GM19395 (cell line): ENCODE measurements around the gene AGBL5.
A peak's percentile ranks its signal among the peaks of the same experiment; 100 is the strongest.

ENCODE experiments used
- ATAC-seq: cut with Tn5 transposase; IDR thresholded peaks from one replicate; pipeline ENCODE4 v1.9.1; 2021; ENCODE audit warnings: mild to moderate bottlenecking, moderate library complexity; ENCODE audit not compliant: unreplicated experiment

Gene AGBL5

DNA sequence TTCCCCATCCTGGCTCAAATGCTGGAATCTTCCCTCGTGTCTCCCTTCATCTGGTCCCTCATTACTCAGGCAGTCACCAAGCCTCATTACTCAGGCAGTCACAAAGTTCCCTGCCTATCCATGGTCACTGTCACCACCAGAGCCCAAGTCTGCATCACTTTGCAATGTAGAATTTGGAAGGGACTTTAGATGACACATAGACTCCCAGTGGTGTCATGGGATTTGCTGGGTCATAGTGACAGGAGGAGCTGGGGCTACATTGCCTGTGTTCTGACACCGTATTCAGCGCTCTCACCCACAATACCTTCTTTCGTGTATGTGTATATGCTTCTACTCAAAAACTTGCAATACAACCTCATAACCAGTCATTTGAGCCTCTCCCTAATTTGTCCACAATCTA is 24.9 kb downstream of the AGBL5 start:
- ATAC-seq: no peak

DNA sequence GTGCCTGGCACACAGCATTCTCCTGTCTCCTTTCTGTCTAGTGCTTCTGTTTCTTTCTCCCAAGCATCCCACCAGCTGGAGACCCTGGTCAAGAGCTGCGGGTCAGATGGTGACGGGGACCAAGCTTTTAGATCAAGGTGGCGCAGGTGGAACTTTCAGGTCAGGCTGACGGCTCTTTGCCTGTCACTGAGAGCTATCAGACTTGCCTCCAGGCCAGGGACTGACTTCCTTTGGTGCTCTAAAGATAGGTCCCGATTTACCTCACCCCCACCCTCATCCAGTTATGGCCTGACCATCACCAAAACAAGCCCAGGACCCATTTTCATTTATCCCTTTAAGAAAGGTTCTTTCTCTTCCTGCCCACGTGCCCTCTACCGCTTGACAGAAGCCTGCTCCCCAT is 25.8 kb downstream of the AGBL5 start:
- no peak for ATAC-seq

DNA sequence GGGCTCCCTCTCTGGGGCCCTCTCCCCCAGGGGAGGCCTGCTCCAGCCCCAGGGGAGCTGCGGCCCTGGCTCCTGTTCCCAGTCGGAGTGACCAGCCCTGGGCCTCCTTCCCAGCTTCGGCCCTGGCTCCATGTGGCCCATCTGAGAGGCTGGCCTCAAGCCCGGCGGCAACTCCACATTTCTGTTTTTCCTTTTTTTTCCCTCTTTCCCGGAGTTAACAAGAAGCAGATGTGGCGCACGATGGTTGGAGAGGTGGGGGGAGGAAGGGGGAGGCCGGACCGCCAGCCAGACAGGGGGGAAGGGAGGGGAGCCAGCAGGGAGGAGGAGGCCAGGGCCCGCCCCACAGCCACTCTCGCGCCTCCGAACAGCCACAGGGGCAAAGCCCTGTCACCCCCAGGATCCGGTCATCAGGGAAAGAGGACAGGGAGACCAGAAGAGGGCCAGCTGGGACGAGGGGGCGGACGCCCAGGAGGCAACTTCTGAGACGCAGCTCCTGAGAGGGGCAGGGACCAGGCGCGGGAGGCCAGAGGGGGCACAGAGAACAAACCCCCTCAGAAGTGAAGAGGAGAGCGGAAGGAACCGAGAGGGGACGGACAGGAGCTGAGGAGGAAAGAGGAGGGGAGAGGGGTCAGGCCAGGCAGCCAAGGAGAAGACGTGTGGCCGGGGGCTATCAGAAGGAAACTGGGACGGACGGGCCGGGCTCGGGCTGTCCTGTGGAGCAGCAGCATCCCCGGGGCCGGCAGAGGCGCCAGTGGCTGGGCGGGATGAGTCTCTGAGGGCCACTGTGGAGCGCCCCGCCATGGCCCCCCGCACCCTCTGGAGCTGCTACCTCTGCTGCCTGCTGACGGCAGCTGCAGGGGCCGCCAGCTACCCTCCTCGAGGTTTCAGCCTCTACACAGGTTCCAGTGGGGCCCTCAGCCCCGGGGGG is 27.1 kb downstream of the AGBL5 start, which contains the start of gene EMILIN1:
Gene EMILIN1 (plus strand): TSS at position 349 of the 928 bp plus-strand sequence. CDS start 451 bp downstream, at position 800.
- no peak for ATAC-seq

DNA sequence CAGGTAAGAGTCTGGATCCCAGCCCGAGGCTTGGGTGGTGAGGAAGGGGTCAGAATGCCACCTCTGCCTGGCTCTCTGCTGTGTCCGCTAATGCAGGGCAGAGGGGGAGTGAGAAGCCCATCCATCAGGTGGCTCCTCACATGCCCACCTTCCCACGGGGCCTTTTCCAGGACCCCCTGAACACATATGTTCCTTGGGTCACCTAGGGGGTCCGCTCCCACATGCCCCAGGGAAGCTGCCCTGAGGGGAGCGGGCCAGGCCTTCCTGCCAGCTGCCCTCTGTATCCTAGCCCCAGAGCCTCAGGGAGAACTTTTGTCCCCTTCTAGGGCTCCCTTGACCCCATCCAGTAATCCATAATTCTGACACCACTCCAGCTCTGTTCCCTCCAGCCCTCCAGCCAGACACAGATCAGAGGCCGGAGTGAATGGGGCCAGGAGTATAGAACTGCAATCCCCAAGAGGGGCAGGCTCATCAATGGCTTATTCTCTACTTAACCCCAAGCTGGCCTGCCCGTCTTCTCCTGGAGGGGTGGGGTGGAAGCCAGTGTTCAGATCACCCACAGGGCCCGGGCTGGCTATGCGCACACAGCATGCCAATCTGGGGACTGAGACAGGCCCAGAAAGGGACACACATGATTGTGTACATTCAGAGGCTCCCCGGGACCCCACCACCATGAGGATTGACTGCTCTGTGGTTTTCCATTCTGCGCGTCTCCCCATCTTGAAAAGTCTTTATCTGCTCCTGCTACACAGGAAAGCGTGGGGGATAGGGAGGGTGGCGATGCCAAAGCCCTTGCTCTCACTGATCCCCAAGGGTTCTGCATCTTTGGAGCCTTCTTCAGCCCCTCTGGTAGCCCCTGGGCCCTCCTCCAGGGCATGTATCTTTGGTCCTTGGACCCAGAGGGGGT is 28.0 kb downstream of the AGBL5 start:
- ATAC-seq: no peak

DNA sequence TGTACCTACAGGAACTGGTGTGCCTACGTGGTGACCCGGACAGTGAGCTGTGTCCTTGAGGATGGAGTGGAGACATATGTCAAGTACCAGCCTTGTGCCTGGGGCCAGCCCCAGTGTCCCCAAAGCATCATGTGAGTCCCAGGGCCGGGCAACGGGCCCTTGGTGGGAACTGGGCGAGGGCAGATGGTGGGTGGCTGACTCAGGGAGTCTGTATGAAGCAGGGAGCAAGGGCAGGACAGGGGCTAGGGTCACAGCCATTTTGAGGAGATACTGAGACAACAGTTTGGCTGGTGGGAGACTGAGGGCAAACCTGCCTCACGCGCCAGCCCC is 28.6 kb downstream of the AGBL5 start:
- no peak for ATAC-seq

DNA sequence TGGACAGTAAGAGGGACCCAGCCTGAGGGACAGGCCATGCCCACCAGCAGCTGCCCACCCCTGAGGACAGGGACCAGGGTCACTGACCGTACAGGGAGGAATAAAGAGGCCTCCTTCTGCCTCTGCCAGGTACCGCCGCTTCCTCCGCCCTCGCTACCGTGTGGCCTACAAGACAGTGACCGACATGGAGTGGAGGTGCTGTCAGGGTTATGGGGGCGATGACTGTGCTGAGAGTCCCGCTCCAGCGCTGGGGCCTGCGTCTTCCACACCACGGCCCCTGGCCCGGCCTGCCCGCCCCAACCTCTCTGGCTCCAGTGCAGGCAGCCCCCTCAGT is 29.1 kb downstream of the AGBL5 start:
- ATAC-seq: no peak

DNA sequence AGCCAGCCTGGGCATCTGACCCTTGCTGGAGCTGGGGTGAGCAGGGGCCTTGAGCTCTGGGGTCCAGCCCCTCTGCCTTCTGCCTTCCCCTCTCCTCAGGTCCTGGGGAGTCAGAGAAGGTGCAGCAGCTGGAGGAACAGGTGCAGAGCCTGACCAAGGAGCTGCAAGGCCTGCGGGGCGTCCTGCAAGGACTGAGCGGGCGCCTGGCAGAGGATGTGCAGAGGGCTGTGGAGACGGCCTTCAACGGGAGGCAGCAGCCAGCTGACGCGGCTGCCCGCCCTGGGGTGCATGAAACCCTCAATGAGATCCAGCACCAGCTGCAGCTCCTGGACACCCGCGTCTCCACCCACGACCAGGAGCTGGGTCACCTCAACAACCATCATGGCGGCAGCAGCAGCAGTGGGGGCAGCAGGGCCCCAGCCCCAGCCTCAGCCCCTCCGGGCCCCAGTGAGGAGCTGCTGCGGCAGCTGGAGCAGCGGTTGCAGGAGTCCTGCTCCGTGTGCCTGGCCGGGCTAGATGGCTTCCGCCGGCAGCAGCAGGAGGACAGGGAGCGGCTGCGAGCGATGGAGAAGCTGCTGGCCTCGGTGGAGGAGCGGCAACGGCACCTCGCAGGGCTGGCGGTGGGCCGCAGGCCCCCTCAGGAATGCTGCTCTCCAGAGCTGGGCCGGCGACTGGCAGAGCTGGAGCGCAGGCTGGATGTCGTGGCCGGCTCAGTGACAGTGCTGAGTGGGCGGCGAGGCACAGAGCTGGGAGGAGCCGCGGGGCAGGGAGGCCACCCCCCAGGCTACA is 30.7 kb downstream of the AGBL5 start:
- ATAC-seq: no peak

DNA sequence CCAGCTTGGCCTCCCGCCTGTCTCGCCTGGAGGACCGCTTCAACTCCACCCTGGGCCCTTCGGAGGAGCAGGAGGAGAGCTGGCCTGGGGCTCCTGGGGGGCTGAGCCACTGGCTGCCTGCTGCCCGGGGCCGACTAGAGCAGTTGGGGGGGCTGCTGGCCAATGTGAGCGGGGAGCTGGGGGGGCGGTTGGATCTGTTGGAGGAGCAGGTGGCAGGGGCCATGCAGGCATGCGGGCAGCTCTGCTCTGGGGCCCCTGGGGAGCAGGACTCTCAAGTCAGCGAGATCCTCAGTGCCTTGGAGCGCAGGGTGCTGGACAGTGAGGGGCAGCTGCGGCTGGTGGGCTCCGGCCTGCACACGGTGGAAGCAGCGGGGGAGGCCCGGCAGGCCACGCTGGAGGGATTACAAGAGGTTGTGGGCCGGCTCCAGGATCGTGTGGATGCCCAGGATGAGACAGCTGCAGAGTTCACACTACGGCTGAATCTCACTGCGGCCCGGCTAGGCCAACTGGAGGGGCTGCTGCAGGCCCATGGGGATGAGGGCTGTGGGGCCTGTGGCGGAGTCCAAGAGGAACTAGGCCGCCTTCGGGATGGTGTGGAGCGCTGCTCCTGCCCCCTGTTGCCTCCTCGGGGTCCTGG is 31.4 kb downstream of the AGBL5 start:
- ATAC-seq: no peak

DNA sequence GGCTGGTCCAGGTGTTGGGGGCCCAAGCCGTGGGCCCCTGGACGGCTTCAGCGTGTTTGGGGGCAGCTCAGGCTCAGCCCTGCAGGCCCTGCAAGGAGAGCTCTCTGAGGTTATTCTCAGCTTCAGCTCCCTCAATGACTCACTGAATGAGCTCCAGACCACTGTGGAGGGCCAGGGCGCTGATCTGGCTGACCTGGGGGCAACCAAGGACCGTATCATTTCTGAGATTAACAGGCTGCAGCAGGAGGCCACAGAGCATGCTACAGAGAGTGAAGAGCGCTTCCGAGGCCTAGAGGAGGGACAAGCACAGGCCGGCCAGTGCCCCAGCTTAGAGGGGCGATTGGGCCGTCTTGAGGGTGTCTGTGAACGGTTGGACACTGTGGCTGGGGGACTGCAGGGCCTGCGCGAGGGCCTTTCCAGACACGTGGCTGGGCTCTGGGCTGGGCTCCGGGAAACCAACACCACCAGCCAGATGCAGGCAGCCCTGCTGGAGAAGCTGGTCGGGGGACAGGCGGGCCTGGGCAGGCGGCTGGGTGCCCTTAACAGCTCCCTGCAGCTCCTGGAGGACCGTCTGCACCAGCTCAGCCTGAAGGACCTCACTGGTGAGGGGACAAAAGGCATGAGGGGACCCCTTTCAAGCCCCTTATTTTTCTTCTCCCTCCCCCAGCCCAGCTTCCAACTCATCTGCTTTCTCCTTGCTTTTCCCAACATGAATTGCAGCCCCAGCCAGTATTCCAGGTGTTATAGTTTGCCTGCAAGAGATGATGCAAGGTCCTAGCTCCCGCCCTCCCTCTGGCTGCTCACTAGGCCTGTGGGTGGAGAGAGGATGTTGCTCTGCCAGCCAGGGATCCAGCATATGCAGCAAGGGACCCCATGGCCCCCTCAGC is 32.2 kb downstream of the AGBL5 start:
- ATAC-seq: no peak

DNA sequence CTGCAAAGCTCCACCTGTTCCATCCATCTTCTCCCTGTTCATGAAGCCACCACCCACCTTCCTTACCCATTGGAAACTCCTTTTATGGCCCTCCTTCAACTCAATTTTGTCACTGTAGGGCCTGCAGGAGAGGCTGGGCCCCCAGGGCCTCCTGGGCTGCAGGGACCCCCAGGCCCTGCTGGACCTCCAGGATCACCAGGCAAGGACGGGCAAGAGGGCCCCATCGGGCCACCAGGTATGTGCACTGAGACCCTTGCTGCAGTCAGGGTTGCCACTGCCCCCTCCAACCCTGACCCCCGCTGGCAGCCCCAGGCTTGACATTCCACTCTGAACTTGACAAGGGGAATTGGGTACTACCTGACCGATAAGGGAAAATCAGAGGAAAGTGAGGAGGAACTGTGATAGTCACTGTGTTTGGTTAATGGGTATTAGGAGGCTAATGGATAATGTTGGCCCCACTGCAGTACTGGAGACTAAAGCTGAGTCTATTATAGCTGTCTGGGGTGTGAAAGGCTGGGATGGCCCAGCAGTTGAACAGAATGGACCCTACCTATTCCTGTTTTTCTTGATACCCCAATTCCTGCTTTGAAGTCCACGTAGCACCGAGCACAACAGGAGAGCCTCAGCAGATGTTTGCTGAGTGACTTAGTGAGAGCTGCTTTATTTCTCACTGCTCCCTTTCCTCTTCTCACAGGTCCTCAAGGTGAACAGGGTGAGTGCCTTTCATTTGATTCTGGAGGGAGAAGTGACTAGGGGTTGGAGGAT is 33.0 kb downstream of the AGBL5 start:
- ATAC-seq: no peak

DNA sequence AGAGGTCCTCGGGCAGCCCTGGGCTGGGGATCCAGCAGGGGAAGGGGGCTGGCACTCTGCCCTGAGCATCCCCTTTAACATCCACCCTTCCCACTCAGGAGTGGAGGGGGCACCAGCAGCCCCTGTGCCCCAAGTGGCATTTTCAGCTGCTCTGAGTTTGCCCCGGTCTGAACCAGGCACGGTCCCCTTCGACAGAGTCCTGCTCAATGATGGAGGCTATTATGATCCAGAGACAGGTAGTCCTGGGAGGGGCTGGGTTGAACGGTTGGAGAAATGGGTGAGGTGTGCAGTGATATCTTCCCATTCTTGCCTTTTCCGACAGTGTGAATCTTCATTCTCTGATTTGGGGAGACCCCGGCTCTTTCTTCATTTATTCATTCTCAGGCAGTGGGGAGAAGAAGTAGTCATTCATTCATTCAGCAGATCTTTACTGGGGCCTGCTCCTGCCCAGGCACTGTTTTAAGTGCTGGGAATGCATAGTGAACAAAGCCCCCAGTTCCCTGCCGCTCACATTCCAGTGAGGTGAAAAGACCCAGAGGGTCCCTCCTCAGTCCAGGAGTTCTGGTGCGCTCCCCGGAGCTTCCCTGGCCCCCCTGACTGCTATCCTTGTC is 33.7 kb downstream of the AGBL5 start:
- no peak for ATAC-seq

DNA sequence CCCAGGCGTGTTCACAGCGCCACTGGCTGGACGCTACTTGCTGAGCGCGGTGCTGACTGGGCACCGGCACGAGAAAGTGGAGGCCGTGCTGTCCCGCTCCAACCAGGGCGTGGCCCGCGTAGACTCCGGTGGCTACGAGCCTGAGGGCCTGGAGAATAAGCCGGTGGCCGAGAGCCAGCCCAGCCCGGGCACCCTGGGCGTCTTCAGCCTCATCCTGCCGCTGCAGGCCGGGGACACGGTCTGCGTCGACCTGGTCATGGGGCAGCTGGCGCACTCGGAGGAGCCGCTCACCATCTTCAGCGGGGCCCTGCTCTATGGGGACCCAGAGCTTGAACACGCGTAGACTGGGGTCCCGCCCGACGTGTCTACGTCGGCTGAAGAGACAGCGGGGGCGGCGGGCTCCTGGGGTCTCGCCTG is 34.2 kb downstream of the AGBL5 start:
- no peak for ATAC-seq

DNA sequence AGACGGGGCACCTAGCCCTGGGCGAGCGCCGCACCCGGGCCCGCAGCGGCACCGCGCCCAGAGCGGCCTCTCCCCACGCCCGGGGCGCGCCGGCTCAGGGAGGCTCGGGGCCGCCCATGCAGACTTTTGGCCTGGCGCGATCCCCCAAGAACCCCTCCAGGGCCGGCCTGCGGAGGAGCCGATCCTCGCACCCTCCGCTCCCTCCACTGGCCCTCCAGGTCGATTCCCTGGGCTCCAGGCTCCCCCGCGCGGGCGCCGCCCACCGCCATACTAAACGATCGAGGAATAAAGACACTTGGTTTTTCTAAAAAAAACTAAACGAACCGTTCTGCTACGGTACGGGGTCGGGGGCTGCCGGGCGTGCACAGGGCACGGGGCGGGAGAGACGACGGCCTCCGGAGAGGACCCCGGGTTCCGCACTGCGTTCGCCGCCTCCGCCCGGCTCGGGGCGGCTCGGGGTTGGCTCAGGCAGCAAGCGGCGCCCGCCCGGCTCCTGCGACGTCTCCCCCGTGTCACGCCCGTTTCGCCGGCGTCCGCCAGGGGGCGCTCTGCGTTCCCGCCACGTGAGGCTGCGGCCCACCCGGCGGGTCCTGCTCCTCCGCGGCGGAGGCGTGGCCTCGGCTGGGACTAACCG is 34.7 kb downstream of the AGBL5 start:
- ATAC-seq: peak; percentile 77

DNA sequence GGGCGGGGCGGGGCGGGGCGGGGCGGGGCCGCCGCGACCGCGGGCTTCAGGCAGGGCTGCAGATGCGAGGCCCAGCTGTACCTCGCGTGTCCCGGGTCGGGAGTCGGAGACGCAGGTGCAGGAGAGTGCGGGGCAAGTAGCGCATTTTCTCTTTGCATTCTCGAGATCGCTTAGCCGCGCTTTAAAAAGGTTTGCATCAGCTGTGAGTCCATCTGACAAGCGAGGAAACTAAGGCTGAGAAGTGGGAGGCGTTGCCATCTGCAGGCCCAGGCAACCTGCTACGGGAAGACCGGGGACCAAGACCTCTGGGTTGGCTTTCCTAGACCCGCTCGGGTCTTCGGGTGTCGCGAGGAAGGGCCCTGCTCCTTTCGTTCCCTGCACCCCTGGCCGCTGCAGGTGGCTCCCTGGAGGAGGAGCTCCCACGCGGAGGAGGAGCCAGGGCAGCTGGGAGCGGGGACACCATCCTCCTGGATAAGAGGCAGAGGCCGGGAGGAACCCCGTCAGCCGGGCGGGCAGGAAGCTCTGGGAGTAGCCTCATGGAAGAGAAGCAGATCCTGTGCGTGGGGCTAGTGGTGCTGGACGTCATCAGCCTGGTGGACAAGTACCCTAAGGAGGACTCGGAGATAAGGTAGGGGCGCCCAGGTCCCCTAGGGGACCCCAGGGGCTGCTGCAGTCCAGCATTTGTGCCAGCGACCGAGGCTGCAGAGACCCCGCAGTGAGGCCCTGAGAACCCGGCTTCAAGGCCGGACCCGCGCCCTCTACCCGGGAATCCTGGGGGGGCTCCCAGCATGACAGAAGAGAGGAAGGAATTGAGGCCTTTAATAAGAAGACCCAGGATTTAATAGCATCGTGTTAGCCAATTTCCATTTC is 35.5 kb downstream of the AGBL5 start, which contains the start of gene KHK:
Gene KHK (plus strand): TSS at position 49 of the 870 bp plus-strand sequence. CDS start 488 bp downstream, at position 537.
- ATAC-seq: peak; percentile 28

DNA sequence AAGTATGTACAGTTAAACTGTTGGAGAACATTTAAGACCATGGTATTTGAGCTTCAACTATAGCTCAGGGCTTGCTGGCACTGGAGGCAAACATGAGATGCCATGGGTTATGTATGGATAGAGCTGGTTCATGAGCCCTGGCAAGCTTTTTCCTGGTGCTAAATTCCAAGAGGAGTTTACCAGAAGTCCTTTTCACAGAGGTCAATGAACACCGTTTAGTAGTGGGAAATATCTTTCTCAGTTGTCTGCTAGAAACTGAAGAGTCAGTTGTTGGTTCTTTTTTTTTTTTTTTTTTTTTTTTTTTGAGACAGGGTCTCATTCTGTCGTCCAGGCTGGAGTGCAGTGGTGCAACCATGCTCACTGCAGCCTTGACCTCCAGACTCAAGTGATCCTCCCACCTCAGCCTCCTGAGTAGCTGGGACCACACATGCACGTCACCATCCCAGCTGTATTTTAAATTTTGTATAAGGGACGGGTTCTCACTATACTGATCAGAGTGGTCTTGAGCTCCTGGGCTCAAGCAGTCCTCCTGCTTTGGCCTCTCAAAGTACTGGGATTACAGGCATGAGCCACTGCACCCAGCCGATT is 36.4 kb downstream of the AGBL5 start:
- ATAC-seq: no peak

DNA sequence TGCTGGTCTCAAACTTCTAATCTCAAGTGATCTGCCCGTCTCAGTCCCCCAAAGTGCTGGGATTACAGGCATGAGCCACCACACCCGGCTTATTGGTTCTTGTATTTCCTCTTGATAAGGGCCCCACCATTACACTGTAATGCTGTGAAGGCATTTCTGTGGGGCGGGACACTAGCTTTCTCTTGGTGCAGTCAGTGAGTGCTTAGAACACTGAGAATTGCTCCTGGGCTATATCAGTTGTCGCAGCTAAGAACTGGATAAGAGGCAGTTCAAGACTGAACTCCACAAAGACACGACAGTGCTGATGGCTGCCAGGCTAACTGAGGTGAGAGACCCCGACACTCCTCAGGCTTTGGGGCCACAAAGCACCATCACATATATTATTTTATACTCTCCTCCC is 37.2 kb downstream of the AGBL5 start:
- ATAC-seq: no peak
